K562 (cell line): ENCODE results near the gene LRP6. TPM values are rescaled to one million over a fixed set of nuclear protein-coding genes. Genes with fewer than 3 reads are reported as not detected.

Experiments used
- ASH1L ChIP-seq: fragments of 450-650 bp; IDR thresholded peaks from 2 replicates; pipeline ENCODE4 v1.6.1; 2018; ENCODE audit warnings: borderline replicate concordance, mild to moderate bottlenecking, low read depth; ENCODE audit not compliant: partially characterized antibody
- BMI1 ChIP-seq: fragments of 150-350 bp; IDR thresholded peaks from 2 replicates; pipeline ENCODE4 v1.6.1; 2014; ENCODE audit warnings: low read length
- C11orf30 ChIP-seq: fragments of 450-650 bp; IDR thresholded peaks from 2 replicates; pipeline ENCODE4 v1.6.1; 2016; ENCODE audit warnings: low read depth, mild to moderate bottlenecking
- HDAC3 ChIP-seq: fragments of 450-650 bp; IDR thresholded peaks from 2 replicates; pipeline ENCODE4 v1.6.1; 2018; ENCODE audit warnings: borderline replicate concordance, mild to moderate bottlenecking, moderate library complexity; ENCODE audit not compliant: partially characterized antibody
- HNRNPUL1 ChIP-seq: fragments of 200-400 bp; formaldehyde crosslinking; IDR thresholded peaks from 2 replicates; pipeline ENCODE4 v1.6.1; 2017; ENCODE audit warnings: low read length
- MEF2D ChIP-seq: conservative IDR thresholded peaks from 2 replicates; pipeline ENCODE4 v1.6.1; 2016; ENCODE audit warnings: low read depth, missing genetic modification characterization, missing compliant biosample characterization
- MTA2 ChIP-seq: fragments of 450-650 bp; IDR thresholded peaks from 2 replicates; pipeline ENCODE4 v1.6.1; 2016; ENCODE audit warnings: low read depth
- NR4A1 ChIP-seq, 2 experiments: fragments of 250-450 bp in 1 of 2; fragments of 450-650 bp in 1 of 2; sonication (Bioruptor Pico) in 1 of 2; IDR thresholded peaks; 2 replicates each; pipeline versions ENCODE4 v1.4.0 to v1.6.1; 2016 to 2020; ENCODE audit warnings: mild to moderate bottlenecking in 2 of 2, missing compliant biosample characterization in 1 of 2, missing genetic modification characterization in 1 of 2, moderate library complexity in 1 of 2
- RAD51 ChIP-seq: fragments of 450-650 bp; IDR thresholded peaks from 2 replicates; pipeline ENCODE4 v1.7.1; 2016; ENCODE audit warnings: low read depth, mild to moderate bottlenecking, borderline replicate concordance
- SMC3 ChIP-seq: conservative IDR thresholded peaks from 2 replicates; pipeline ENCODE4 v1.6.1; 2011; ENCODE audit warnings: low read depth, low read length, improper control_type of control experiment; ENCODE audit not compliant: insufficient read depth
- ZNF551 ChIP-seq: fragments of 250-450 bp; sonication (Bioruptor Pico); IDR thresholded peaks from 2 replicates; pipeline ENCODE4 v1.5.0; 2021; ENCODE audit warnings: mild to moderate bottlenecking, moderate library complexity
- polyA plus RNA-seq, 8 experiments: library from polyadenylated mRNA; depleted of rRNA in 4 of 8; stranded (reverse) in 5 of 8; unstranded in 3 of 8; fragments of >200 nt; fragmentation: Nextera tagmentation in 2 of 8; fragmentation: Illumina TruSeq in 1 of 8; extraction: Ambion mirVana in 2 of 8; extraction: Trizol in 1 of 8; gene quantifications; 2 replicates each; pipeline versions ENCODE4 v1.2.1 to v1.2.3, GENCODE V29; 2011 to 2014; ENCODE audit warnings: inconsistent platforms in 1 of 8, missing spikeins in 1 of 8
- total RNA-seq, 7 experiments: library from RNA; depleted of rRNA in 6 of 7; stranded (reverse); fragments of >200 nt in 6 of 7; fragmentation: Illumina TruSeq in 2 of 7; extraction: Trizol in 2 of 7; gene quantifications; 2 replicates each; pipeline versions ENCODE4 v1.2.1 to v1.2.3, GENCODE V29; 2011 to 2021; ENCODE audit warnings: low replicate concordance in 1 of 7
- TF ChIP-seq, protein P1 (sequence below): fragments of 250-450 bp; sonication (Bioruptor Pico); IDR thresholded peaks from 2 replicates; pipeline ENCODE4 v1.4.0; 2020; ENCODE audit warnings: mild to moderate bottlenecking, moderate library complexity
- TF ChIP-seq, protein P2 (sequence below): IDR thresholded peaks from 3 replicates; pipeline ENCODE4 v1.6.1; 2011; ENCODE audit warnings: borderline replicate concordance, mild to moderate bottlenecking; ENCODE audit not compliant: insufficient read length, insufficient read depth
- TF ChIP-seq, protein P3 (sequence below): fragments of 450-650 bp; formaldehyde crosslinking; IDR thresholded peaks from 2 replicates; pipeline ENCODE4 v1.4.0; 2022; ENCODE audit warnings: mild to moderate bottlenecking, moderate library complexity
- TF ChIP-seq, protein P4 (sequence below): sonication (generic); formaldehyde crosslinking; IDR thresholded peaks from 2 replicates; pipeline ENCODE4 v1.8.1; 2023; ENCODE audit warnings: mild to moderate bottlenecking, missing genetic modification reagents
- TF ChIP-seq, protein P5 (sequence below): fragments of 250-450 bp; sonication (Bioruptor Pico); IDR thresholded peaks from 2 replicates; pipeline ENCODE4 v1.8.0; 2021; ENCODE audit warnings: moderate library complexity, mild to moderate bottlenecking, inconsistent platforms
- TF ChIP-seq, protein P6 (sequence below), 2 experiments: fragments of 250-450 bp in 1 of 2; fragments of 450-650 bp in 1 of 2; sonication (Bioruptor Pico) in 1 of 2; IDR thresholded peaks; 2 replicates each; pipeline versions ENCODE4 v1.6.1 to v1.8.0; 2016 to 2021; ENCODE audit warnings: mild to moderate bottlenecking in 2 of 2, moderate library complexity in 2 of 2, missing compliant biosample characterization in 1 of 2, missing genetic modification characterization in 1 of 2

LRP6 gene
- total and polyA plus RNA-seq, 9 of the 15 experiments (the other 6 are each of a cell fraction or from before 2014, with no cell fraction given) = 3.0 to 17.0 (median 10.8) TPM

DNA sequence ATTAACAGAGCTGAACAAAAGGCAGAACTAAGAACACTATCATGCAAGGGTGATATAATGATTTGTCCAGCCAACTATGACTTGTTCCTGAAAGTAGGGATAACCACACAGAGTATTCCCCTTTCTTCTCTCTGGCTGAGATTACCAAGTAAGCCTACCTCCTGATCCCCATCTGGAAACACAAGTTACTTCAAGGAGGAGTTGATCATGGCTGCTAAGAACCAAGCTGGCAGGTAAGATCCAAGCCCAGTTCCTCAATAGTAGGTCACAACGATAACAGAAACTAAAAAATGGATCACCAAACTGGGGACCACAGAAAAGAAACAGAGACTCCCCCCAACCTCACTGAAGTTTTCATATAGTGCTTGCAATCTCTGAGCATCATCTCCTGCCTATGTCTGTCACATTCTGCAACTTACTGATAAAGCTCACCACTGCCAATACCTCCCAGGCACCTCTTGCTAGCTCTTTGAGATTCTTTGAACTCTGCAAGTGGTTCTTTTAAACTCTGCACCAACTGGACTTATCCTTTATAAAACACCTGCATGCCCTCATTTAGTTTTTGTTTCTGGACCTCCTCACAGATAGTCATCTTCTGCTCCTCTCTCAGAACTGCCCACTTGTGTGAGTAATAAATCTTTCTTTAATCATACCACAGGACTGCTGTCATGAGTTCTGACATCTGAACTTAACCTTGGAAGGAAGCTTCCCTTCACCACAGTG, 76.6 kb downstream of the LRP6 start (continued):
- TF ChIP-seq, protein P1, sequence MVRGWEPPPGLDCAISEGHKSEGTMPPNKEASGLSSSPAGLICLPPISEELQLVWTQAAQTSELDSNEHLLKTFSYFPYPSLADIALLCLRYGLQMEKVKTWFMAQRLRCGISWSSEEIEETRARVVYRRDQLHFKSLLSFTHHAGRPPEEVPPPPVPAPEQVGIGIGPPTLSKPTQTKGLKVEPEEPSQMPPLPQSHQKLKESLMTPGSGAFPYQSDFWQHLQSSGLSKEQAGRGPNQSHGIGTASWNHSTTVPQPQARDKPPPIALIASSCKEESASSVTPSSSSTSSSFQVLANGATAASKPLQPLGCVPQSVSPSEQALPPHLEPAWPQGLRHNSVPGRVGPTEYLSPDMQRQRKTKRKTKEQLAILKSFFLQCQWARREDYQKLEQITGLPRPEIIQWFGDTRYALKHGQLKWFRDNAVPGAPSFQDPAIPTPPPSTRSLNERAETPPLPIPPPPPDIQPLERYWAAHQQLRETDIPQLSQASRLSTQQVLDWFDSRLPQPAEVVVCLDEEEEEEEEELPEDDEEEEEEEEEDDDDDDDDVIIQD (CRISPR knock-in tag) = no peak
- TF ChIP-seq RAD51 (no peak), C11orf30 (no peak), MEF2D (tag) (no peak), ASH1L (no peak), HNRNPUL1 (no peak), MTA2 (peak; percentile 83), HDAC3 (peak; percentile 43), BMI1 (no peak), NR4A1 (CRISPR knock-in tag; IDR thresholded peaks at IDR 0.05) (no peak), NR4A1 (tag; IDR thresholded peaks at IDR 0.05) (no peak), SMC3 (no peak), ZNF551 (no peak)
- TF ChIP-seq, protein P2, sequence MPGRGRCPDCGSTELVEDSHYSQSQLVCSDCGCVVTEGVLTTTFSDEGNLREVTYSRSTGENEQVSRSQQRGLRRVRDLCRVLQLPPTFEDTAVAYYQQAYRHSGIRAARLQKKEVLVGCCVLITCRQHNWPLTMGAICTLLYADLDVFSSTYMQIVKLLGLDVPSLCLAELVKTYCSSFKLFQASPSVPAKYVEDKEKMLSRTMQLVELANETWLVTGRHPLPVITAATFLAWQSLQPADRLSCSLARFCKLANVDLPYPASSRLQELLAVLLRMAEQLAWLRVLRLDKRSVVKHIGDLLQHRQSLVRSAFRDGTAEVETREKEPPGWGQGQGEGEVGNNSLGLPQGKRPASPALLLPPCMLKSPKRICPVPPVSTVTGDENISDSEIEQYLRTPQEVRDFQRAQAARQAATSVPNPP = no peak
- TF ChIP-seq, protein P3, sequence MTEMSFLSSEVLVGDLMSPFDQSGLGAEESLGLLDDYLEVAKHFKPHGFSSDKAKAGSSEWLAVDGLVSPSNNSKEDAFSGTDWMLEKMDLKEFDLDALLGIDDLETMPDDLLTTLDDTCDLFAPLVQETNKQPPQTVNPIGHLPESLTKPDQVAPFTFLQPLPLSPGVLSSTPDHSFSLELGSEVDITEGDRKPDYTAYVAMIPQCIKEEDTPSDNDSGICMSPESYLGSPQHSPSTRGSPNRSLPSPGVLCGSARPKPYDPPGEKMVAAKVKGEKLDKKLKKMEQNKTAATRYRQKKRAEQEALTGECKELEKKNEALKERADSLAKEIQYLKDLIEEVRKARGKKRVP (CRISPR knock-in tag) = no peak
- TF ChIP-seq, protein P4, sequence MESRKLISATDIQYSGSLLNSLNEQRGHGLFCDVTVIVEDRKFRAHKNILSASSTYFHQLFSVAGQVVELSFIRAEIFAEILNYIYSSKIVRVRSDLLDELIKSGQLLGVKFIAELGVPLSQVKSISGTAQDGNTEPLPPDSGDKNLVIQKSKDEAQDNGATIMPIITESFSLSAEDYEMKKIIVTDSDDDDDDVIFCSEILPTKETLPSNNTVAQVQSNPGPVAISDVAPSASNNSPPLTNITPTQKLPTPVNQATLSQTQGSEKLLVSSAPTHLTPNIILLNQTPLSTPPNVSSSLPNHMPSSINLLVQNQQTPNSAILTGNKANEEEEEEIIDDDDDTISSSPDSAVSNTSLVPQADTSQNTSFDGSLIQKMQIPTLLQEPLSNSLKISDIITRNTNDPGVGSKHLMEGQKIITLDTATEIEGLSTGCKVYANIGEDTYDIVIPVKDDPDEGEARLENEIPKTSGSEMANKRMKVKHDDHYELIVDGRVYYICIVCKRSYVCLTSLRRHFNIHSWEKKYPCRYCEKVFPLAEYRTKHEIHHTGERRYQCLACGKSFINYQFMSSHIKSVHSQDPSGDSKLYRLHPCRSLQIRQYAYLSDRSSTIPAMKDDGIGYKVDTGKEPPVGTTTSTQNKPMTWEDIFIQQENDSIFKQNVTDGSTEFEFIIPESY (CRISPR knock-in tag) = no peak
- TF ChIP-seq, protein P5, sequence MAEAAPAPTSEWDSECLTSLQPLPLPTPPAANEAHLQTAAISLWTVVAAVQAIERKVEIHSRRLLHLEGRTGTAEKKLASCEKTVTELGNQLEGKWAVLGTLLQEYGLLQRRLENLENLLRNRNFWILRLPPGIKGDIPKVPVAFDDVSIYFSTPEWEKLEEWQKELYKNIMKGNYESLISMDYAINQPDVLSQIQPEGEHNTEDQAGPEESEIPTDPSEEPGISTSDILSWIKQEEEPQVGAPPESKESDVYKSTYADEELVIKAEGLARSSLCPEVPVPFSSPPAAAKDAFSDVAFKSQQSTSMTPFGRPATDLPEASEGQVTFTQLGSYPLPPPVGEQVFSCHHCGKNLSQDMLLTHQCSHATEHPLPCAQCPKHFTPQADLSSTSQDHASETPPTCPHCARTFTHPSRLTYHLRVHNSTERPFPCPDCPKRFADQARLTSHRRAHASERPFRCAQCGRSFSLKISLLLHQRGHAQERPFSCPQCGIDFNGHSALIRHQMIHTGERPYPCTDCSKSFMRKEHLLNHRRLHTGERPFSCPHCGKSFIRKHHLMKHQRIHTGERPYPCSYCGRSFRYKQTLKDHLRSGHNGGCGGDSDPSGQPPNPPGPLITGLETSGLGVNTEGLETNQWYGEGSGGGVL (CRISPR knock-in tag) = no peak
- TF ChIP-seq, protein P6, sequence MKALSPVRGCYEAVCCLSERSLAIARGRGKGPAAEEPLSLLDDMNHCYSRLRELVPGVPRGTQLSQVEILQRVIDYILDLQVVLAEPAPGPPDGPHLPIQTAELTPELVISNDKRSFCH (CRISPR knock-in tag; IDR thresholded peaks at IDR 0.05) = no peak
- TF ChIP-seq, protein P6 (tag; IDR thresholded peaks at IDR 0.05) = no peak
